Measurements from ENCODE around the gene REEP1.

- no peak for TF ChIP-seq EZH2 (IDR thresholded peaks at IDR 0.05; ENCODE audit: borderline replicate concordance)
- no peak for TF ChIP-seq CTCF (IDR thresholded peaks at IDR 0.05; ENCODE audit: poor library complexity)
These were observed 35.1 kb downstream of the REEP1 start for GRCh38 chr2:86302320-86302719.

Data from hepatocyte (in vitro differentiated cells).